ENCODE measurements around the gene FAM168A.
A peak's percentile ranks its signal among the peaks of the same experiment; 100 is the strongest.

Gene FAM168A

DNA sequence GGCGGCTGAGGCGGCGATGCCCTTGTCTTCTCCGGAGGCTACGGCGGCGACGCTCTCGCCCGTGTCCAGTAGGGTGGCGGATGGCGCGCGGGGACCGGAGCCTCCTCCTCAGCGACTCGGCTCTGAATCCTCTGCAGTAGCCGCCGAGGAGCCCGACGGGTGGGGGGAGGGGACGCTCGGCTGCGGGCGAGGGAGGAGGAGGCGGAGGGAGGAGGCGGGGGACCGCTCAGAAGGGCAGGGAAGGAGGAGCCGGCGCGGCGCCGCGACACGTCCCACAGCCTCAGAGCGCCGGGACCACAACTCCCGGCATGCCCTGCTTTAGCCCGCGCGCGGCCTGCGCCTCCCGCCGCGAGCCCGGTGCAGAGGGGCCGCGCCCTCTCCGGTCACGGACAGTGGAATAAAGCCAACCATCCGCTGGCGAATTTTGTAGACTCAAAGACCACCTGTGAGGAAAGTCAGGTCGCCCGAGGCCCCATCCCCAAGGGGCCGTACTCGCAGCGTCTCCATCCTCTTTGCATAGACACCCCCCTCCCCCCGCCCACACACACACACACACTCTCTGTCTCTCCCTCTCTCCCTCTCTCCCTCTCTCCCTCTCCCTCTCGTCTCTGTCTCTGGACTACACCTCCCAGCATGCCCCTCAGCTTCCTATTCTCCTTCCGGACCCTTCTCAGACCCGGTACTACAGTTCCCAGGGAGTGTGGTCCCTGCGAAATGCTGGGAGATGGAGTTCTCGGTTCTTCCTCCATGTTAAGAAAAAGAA lies at the start of gene FAM168A:
FAM168A (minus strand) TSS at position 157 of the 763 bp plus-strand sequence. CDS start 129,638 bp downstream, outside the sequence.
- peak; percentile 85 for DNase-seq (ENCODE audit: low read depth, low spot score)

GRCh38 chr11:73647459-73648100 lies 49.7 kb upstream of the FAM168A start:
- DNase-seq (ENCODE audit: low read depth, low spot score): peak; percentile 81

DNA sequence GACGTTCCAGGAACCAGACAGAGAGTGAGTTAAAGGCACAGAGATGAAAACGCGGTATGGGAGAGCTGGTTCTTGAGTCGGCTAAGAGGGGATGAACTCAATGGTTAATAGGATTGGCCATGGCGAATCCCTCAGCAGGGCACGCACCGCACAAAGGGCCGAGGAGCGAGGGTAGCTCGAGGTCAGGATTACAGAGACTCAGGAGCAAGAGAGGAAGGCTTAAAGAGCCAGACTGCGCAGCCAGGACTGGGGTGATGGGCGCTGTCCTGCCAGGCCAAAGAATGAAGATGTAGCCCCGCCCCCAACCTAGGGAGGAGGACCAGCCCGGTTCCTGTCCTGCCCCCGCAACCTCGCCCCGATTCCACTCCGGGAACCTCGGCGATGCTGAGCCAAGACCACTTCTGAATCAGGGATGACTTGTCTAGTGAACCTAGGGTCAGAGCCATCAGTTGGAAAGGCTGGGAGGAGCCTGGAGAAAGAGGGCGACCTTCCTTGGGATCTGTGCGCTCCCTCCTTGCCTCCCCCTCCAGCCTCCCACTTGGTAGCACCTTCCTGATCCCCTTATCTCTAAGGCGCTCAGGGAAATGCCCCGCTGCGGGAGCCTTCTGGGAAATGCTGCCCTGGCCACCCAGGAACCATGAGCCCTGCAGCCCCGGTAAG lies 48.2 kb upstream of the FAM168A start, which contains the start of gene PLEKHB1:
PLEKHB1 (plus strand) TSS at position 610 of the 660 bp plus-strand sequence; CDS start at position 638, 28 bp downstream.
- no peak for DNase-seq (ENCODE audit: low read depth, low spot score)

DNA sequence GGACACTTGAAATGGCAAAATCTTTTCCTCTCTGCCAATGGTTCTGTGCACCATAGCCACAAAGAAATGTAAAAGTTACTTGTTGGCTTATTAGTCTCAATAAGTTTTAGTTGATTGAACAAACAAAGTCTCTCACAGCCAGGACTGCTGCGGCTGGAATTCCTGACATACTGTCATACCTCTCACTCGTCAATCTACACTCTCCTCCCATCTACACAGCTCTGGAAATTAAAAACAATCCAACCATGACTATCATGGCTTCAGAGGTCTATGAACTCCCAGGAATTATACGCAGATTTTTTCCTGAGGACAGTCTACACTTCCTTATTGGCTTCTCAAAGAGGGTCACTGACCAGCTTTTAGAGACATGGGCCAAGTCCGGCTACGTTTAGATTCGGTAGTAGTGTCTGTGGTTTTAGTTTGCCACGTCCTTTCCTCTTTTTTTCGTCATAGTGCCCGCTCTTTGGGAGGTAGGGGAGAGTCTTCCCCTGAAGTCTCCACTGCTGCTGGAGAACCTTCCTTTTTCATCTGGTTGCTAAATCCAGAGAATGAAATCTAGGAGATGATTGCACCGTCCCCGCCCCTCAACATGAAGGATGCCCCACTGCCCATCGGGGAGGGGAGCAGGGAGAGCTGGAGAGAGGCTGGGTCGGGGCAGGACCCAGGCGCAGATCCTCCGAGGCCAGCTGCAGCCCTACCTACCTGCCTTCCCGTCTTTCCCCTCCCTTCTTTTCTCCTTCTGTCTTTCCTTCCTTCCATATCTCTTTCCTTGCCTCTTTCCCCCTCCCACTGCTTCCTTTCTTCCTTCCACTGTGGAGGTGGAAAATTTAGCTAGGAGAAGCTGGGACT lies 47.4 kb upstream of the FAM168A start:
- DNase-seq (ENCODE audit: low read depth, low spot score): no peak

- no peak for DNase-seq (ENCODE audit: low read depth, low spot score)
Measured at GRCh38 chr11:73641668-73642067, 43.8 kb upstream of the FAM168A start.

DNA sequence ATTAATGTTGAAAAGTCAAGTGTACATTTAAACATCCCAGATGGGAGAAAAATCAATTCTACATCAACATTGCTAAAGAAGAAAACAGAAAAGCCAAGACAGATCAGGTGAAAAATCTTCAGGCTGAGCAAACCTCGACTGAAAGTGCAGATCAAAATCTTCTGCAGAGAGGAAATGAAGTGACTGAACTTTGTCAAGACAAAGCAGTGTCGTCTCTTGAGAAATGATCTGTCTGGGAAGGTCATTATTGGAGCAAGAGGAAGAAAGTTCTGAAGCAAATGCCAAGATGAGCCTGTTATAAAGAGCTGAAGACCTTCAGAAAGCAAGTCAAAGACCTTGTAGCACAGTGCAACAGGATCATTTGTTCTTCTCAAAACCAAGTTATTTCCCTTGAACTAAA lies 42.7 kb upstream of the FAM168A start:
- no peak for DNase-seq (ENCODE audit: low read depth, low spot score)

GRCh38 chr11:73637012-73637411 lies 39.1 kb upstream of the FAM168A start:
- no peak for DNase-seq (ENCODE audit: low read depth, low spot score)

GRCh38 chr11:73636249-73636648 lies 38.3 kb upstream of the FAM168A start:
- no peak for DNase-seq (ENCODE audit: low read depth, low spot score)

DNA sequence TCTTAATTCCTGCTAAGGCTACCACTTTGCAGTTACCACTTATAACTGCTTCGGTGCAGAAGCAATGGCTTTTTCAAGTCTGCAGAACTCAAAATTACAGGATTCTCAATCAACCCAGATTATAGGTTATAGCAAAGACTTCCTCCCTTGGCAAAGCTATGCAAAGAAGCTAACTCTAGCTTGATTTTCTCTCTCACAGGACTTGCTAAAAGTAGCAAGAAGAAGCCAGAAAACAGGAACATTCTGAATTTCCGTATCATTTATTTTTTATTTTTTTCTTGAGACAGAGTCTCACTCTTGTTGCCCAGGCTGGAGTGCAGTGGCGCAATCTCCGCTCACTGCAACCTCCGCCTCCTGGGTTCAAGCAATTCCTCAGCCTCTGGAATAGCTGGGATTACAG lies 37.8 kb upstream of the FAM168A start:
- no peak for DNase-seq (ENCODE audit: low read depth, low spot score)

DNA sequence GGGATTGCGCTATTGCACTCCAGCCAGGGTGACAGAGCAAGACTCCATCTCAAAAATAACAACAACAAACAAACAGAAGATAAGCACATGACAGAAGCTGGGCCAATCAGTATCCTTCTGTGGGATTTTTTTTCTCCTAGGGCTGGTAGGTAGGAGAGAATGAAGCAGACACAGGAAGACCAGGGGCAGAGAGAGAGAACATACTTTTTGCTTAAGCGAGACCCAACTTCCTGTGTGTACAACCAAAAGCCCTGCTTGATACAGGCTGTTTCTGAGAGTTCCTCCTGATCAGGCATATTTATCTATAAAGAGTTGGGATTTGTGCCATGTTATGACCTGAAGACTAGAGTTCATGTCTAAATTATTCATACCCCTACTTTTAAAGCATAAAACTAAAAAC lies 36.1 kb upstream of the FAM168A start:
- no peak for DNase-seq (ENCODE audit: low read depth, low spot score)

- DNase-seq (ENCODE audit: low read depth, low spot score): no peak
Measured at GRCh38 chr11:73632996-73633395, 35.1 kb upstream of the FAM168A start.

DNA sequence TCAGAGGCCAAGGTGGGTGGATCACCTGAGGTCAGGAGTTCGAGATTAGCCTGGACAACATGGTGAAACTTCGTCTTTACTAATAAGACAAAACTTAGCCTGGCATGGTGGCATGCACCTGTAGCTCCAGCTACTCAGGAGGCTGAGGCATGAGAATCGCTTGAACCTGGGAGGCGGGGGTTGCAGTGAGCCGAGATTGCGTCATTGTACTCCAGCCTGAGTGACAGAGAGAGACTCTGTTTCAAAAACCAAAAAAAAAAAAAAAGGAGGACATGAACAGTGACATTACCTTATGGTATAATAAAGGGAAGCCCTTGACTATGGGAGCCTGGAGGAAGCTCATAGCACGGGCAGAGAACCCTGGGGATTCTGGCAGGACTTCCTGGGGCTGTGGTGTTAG lies 32.0 kb upstream of the FAM168A start:
- DNase-seq (ENCODE audit: low read depth, low spot score): no peak

DNA sequence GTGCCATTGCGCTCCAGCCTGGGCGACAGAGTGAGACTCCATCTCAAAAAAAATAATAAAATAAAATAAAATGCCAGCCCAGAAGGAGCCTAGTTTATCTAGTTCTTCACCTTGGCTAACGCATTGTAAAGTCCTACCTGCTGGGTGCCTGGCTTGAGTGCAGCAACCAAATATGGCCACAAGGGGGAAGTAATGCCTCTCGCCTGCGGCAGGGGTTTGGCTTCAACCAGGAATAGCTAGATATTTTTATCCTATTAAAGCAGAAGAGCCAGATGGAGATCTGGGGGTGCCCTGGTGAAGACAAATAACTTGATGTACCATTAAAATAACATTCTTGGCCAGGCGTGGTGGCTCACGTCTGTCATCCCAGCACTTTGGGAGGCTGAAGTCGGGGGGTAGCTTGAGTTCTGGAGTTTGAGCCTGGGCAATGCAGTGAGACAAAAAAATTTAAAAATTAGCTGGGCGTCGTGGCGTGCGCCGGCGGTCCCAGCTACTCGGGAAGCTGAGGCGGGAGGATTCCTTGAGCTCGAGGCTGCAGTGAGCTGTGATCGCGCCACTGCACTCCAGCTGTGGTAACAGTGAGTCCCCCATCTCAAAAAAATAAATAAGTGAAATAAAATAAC lies 27.9 kb upstream of the FAM168A start:
- peak; percentile 33 for DNase-seq (ENCODE audit: low read depth, low spot score)

GRCh38 chr11:73623686-73624085 lies 25.8 kb upstream of the FAM168A start:
- DNase-seq (ENCODE audit: low read depth, low spot score): no peak

DNA sequence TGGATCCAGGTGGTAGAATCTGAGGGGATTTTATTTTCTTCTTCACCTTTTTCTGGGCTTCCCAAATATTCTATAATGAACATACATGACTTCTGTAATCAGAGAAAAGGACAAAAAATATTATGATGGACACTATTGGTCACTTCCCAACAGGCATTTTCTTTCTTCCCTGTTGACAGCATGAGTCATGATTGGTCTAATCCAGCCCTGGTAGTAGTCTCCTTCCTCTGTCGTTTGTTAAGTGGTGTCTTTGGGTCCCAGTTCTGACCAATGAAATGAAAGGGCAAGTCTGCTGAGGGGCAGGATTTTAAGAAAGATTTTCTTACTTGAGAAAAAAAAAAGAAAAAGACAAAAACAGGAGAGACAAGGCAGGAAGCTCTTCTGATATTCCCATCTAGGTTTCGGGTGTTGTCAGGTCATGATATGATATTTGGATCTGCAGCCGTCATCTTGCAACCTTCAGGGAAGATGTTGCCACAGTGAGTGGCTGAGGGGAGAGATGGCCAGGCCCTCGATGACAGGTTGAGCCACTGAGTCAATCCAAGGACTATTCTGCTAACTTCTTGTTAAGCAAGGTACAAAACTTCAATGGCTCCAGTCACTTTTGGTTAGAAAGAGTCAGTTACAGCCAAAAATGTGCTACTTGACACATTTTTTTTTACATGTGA lies 25.1 kb upstream of the FAM168A start:
- DNase-seq (ENCODE audit: low read depth, low spot score): no peak

DNA sequence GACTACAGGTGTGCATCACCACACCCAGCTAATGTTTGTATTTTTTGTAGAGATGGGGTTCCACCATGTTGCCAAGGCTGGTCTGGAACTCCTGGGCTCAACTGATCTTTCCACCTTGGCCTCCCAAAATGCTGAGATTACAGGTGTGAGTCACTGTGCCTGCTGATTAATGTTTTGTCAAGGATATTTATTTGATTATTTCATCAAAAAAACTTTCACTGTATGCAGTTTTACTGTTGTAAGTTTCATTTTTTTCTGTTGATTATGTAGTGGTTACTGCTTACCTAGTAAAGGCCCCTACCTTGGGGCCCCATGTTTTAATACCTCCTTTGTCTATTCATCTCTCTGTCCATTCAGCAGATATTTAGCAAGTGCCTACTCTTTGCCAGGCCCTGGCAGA lies 16.7 kb upstream of the FAM168A start:
- no peak for DNase-seq (ENCODE audit: low read depth, low spot score)

DNA sequence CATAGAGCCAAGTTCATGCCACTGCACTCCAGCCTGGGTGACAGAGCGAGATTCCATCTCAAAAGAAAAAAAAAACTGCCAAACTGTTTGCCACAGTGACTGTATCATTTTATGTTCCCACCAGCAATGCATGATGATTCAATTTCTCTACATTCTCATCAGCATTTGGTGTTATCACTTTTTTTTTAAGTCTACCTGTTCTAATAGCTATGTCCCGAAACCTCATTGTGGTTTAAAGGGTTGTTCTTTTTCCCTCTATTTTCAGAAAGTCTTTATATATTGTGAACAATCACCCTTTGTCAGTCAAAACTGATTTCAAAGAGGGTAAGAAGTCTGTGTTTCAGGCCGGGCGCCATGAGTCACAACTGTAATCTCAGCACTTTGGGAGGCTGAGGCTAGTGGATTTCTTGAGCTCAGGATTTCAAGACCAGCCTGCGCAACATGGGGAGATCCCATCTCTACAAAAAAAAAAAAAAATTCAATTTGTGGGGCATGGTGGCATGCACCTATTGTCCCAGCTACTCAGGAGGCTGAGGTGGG lies 14.8 kb upstream of the FAM168A start:
- no peak for DNase-seq (ENCODE audit: low read depth, low spot score)

- DNase-seq (ENCODE audit: low read depth, low spot score): no peak
Measured at GRCh38 chr11:73598719-73599379, 937 bp upstream of the FAM168A start.

DNA sequence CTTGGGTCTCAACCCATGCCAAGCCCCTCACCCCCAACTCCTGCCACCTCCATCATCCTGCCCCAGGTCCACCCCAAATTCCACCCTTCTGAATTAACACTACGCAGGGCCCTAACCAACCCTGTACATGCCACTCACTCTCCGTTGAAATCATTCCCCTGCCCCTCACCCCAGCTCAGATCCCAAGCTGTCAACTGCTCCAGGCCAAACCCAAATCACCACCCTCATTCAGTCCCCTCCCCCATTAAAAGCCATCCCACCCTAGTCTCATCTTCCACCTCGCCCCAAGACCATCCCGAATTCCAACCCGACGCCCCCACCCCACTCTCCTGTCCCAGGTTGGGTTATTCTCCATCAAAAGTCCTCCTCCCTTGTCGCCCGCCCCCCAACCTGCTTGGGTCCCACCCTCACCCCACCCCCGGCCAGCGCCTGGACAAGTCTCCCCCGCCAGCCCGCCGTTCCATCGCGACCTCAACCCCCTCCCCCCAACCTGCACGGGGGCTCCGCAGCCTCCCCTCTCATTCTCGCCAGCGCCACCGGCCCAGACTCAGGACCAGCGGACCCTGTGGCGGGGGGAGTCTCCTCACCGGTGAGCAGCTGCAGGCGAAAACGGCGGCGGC lies 466 bp downstream of the FAM168A start:
- no peak for DNase-seq (ENCODE audit: low read depth, low spot score)
